Hematopoietic multipotent progenitor cell (in vitro differentiated cells): ENCODE data around the gene STAP1. TPM values are rescaled to one million over a fixed set of nuclear protein-coding genes. Genes with fewer than 3 reads are reported as not detected.
"Not testable (repeated sequence)": the region's sequence is repeated elsewhere in the genome, so short reads cannot be mapped to it uniquely, and the experiment has no call there.

ENCODE experiments used
- DNase-seq, 3 donors: peaks; one replicate each; pipeline ENCODE4 v3.0.0-alpha.2; 2011 to 2015; ENCODE audit warnings: low read depth in 2 of 3, low spot score in 2 of 3
- total RNA-seq: library from RNA; depleted of rRNA; stranded (reverse); fragments of >200 nt; gene quantifications from one replicate; pipeline ENCODE4 v1.2.3, GENCODE V29; 2012

Gene STAP1
- total RNA-seq = 1.3 TPM

- DNase-seq = peak in 2 of 3 donors; percentile 70 to 88
Observed at GRCh38 chr4:67558493-67558892, at the start of gene STAP1. Gene STAP1 (plus strand): TSS chr4:67558727. CDS start chr4:67558810, 83 bp downstream.

- peak in 2 of 3 donors; percentile 5 to 42 for DNase-seq
Observed at GRCh38 chr4:67512501-67512900, 46.0 kb upstream of the STAP1 start.

GRCh38 chr4:67520141-67520540, 38.4 kb upstream of the STAP1 start:
- no peak for DNase-seq

GRCh38 chr4:67521506-67521905, 37.0 kb upstream of the STAP1 start:
- no peak for DNase-seq

- DNase-seq = no peak
Observed at GRCh38 chr4:67522230-67522629, 36.3 kb upstream of the STAP1 start.

GRCh38 chr4:67522851-67523671, 35.5 kb upstream of the STAP1 start:
- DNase-seq = peak in 1 of 3 donors; percentile 22

GRCh38 chr4:67524140-67524539, 34.4 kb upstream of the STAP1 start:
- not testable (repeated sequence) for DNase-seq

- DNase-seq = no peak
Observed at GRCh38 chr4:67531379-67531962, 27.1 kb upstream of the STAP1 start.

GRCh38 chr4:67532397-67532796, 26.1 kb upstream of the STAP1 start:
- not testable (repeated sequence) for DNase-seq

- DNase-seq = no peak
Observed at GRCh38 chr4:67533112-67533511, 25.4 kb upstream of the STAP1 start.

- DNase-seq = no peak
Observed at GRCh38 chr4:67535280-67535840, 23.2 kb upstream of the STAP1 start.

GRCh38 chr4:67539830-67540229, 18.7 kb upstream of the STAP1 start:
- no peak for DNase-seq

GRCh38 chr4:67542076-67542475, 16.5 kb upstream of the STAP1 start:
- no peak for DNase-seq

- peak; percentile 70 to 99 (median 98) for DNase-seq
Observed at GRCh38 chr4:67545199-67546003, 13.1 kb upstream of the STAP1 start, which contains the start of gene CENPC. Gene CENPC (minus strand): TSS chr4:67545503. CDS start chr4:67545355, 148 bp downstream.

GRCh38 chr4:67546004-67546356, 12.5 kb upstream of the STAP1 start:
- no peak for DNase-seq

- no peak for DNase-seq
Observed at GRCh38 chr4:67546971-67547370, 11.6 kb upstream of the STAP1 start.

- DNase-seq = peak in 2 of 3 donors; percentile 53 to 74
Observed at GRCh38 chr4:67549123-67549522, 9.4 kb upstream of the STAP1 start.

GRCh38 chr4:67550451-67550850, 8.1 kb upstream of the STAP1 start:
- DNase-seq = peak in 1 of 3 donors; percentile 21

GRCh38 chr4:67550857-67551256, 7.7 kb upstream of the STAP1 start:
- no peak for DNase-seq

- DNase-seq = not testable (repeated sequence)
Observed at GRCh38 chr4:67552146-67552792, 6.3 kb upstream of the STAP1 start.
